PFSK-1 (cell line): Measurements from ENCODE around the gene PHACTR4.

Experiments used
- FOXP2 ChIP-seq: optimal IDR thresholded peaks from 2 replicates; pipeline ENCODE3; 2011; ENCODE audit warnings: borderline replicate concordance, control low read depth, inconsistent platforms; ENCODE audit not compliant: insufficient read depth; ENCODE audit errors: extremely low read length, extremely low read depth
- POLR2AphosphoS5 ChIP-seq: IDR thresholded peaks from 2 replicates; pipeline ENCODE4 v1.6.1; 2012; ENCODE audit warnings: low read depth, mild to moderate bottlenecking, control low read depth, low read length, moderate library complexity
- SIN3A ChIP-seq: IDR thresholded peaks from 2 replicates; pipeline ENCODE4 v1.6.1; 2012; ENCODE audit warnings: mild to moderate bottlenecking, low read length, moderate library complexity, borderline replicate concordance; ENCODE audit not compliant: insufficient read depth
- TAF1 ChIP-seq: IDR thresholded peaks from 2 replicates; pipeline ENCODE4 v1.6.1; 2012; ENCODE audit warnings: low read length, control low read depth, borderline replicate concordance; ENCODE audit not compliant: insufficient read depth
- TF ChIP-seq, protein P1 (sequence below), 2 experiments: IDR thresholded peaks; 2 replicates each; pipeline versions ENCODE4 v1.6.1 to v1.8.0; 2011 to 2012; ENCODE audit warnings: low read depth in 2 of 2, low read length in 2 of 2, control low read depth in 1 of 2, inconsistent platforms in 1 of 2, mild to moderate bottlenecking in 1 of 2, moderate library complexity in 1 of 2; ENCODE audit not compliant: insufficient read depth in 1 of 2

DNA sequence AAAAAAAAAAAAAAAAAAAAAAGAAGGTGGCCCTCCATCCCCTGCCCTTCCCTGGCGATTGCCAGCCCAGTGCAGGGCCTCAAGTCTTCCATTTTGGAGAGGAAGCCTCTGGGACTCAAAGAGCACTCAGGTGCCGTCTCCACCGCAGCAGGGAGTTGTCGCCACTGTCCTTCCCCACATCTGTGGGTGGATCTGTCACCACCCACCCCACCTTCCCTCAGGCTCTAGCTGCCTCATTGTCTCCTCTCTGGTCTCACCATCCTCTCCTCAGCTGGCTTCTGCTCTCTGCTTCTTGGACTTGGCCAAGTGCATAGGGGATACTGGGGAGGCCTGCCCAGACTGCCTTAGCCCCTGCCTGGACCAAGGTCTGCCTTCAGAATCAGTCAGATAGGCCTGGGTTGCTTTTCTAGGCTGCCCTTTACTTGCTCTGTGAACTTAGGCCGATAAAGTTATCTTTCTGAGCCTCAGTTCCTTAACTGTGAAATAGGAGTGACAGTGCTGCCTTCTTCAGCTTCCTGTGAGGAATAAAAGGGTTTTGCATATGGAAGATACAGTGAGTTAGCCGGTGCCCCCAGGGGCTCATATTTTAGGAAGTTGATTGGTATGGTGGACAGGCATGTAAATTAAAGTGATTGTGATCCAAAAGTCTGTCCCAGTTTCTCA, 152.1 kb downstream of the PHACTR4 start:
- TF ChIP-seq, protein P1, sequence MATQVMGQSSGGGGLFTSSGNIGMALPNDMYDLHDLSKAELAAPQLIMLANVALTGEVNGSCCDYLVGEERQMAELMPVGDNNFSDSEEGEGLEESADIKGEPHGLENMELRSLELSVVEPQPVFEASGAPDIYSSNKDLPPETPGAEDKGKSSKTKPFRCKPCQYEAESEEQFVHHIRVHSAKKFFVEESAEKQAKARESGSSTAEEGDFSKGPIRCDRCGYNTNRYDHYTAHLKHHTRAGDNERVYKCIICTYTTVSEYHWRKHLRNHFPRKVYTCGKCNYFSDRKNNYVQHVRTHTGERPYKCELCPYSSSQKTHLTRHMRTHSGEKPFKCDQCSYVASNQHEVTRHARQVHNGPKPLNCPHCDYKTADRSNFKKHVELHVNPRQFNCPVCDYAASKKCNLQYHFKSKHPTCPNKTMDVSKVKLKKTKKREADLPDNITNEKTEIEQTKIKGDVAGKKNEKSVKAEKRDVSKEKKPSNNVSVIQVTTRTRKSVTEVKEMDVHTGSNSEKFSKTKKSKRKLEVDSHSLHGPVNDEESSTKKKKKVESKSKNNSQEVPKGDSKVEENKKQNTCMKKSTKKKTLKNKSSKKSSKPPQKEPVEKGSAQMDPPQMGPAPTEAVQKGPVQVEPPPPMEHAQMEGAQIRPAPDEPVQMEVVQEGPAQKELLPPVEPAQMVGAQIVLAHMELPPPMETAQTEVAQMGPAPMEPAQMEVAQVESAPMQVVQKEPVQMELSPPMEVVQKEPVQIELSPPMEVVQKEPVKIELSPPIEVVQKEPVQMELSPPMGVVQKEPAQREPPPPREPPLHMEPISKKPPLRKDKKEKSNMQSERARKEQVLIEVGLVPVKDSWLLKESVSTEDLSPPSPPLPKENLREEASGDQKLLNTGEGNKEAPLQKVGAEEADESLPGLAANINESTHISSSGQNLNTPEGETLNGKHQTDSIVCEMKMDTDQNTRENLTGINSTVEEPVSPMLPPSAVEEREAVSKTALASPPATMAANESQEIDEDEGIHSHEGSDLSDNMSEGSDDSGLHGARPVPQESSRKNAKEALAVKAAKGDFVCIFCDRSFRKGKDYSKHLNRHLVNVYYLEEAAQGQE (IDR thresholded peaks at IDR 0.05; ENCODE audit: insufficient read depth in 1 of 2, low read depth in 2 of 2, low read length in 2 of 2), result no peak
- TF ChIP-seq TAF1 (no peak), POLR2AphosphoS5 (no peak), FOXP2 (no peak), SIN3A (no peak)
